ENCODE results near the gene ZBTB25. TPM values are rescaled to one million over a fixed set of nuclear protein-coding genes. Genes with fewer than 3 reads are reported as not detected.

The ZBTB25 gene
- total and polyA plus RNA-seq, 10 of the 15 experiments (the other 5 are each of a cell fraction or from before 2014, with no cell fraction given), result 4.1 to 33.9 (median 9.7) TPM

DNA sequence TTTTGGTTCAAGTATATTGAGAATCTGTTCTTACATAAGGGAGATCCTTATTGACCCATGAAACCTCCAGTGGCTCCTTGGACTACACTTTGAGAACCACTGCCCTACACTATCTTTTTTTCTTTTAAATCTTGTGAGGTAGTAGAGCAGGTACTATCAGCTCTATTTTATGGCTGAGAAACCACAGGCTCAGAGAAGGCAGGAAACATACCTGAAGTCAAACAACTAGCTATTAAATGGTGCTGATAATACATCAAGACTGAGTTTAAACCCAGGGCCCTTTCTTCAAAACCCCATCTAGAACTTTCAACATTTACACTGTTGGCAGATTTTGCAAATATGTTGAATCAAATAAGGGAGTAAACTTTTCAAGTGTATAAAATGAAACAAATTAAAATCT lies 6.9 kb downstream of the ZBTB25 start:
- no peaks in the 10 kb centered on the region for H3K9me3 ChIP-seq (replicated peaks; ENCODE audit: control insufficient read depth, insufficient read depth, low read length)
- in situ Hi-C loops (cut with MboI) (no loop called here), intact Hi-C loops (cut with micrococcal nuclease; ENCODE audit: unreplicated experiment) (no loop called here)
- H3K36me3 ChIP-seq (ENCODE audit: control insufficient read depth in 2 of 2, insufficient read depth in 2 of 2, low read length in 1 of 2), result peaks cover 0 to 7% of the 10 kb centered on the region in 2 experiments; a peak in 1 of 4 replicates
- peaks cover 57% of the 10 kb centered on the region for H3K79me2 ChIP-seq (ENCODE audit: control insufficient read depth, insufficient read depth, low read length)
- no peak overlapping the region for H3K9ac ChIP-seq (ENCODE audit: control insufficient read depth, insufficient read depth, low read length)
- H3K4me2 ChIP-seq (ENCODE audit: control insufficient read depth, insufficient read depth), result no peak overlapping the region
- TF ChIP-seq, protein P1, sequence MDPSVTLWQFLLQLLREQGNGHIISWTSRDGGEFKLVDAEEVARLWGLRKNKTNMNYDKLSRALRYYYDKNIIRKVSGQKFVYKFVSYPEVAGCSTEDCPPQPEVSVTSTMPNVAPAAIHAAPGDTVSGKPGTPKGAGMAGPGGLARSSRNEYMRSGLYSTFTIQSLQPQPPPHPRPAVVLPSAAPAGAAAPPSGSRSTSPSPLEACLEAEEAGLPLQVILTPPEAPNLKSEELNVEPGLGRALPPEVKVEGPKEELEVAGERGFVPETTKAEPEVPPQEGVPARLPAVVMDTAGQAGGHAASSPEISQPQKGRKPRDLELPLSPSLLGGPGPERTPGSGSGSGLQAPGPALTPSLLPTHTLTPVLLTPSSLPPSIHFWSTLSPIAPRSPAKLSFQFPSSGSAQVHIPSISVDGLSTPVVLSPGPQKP (IDR thresholded peaks at IDR 0.05; ENCODE audit: low read depth, low read length), result no peak
- TF ChIP-seq JUNB (IDR thresholded peaks at IDR 0.05), result no peak
- no peak for TF ChIP-seq BCL11A (IDR thresholded peaks at IDR 0.05; ENCODE audit: low read depth, low read length)
- TF ChIP-seq HDAC6 (IDR thresholded peaks at IDR 0.05; ENCODE audit: unreplicated experiment), result no peak
- no peak for TF ChIP-seq RFX5 (IDR thresholded peaks at IDR 0.05; ENCODE audit: low read depth, low read length)
- no peak for TF ChIP-seq RB1 (IDR thresholded peaks at IDR 0.05; ENCODE audit: borderline replicate concordance)
- TF ChIP-seq, protein P2, sequence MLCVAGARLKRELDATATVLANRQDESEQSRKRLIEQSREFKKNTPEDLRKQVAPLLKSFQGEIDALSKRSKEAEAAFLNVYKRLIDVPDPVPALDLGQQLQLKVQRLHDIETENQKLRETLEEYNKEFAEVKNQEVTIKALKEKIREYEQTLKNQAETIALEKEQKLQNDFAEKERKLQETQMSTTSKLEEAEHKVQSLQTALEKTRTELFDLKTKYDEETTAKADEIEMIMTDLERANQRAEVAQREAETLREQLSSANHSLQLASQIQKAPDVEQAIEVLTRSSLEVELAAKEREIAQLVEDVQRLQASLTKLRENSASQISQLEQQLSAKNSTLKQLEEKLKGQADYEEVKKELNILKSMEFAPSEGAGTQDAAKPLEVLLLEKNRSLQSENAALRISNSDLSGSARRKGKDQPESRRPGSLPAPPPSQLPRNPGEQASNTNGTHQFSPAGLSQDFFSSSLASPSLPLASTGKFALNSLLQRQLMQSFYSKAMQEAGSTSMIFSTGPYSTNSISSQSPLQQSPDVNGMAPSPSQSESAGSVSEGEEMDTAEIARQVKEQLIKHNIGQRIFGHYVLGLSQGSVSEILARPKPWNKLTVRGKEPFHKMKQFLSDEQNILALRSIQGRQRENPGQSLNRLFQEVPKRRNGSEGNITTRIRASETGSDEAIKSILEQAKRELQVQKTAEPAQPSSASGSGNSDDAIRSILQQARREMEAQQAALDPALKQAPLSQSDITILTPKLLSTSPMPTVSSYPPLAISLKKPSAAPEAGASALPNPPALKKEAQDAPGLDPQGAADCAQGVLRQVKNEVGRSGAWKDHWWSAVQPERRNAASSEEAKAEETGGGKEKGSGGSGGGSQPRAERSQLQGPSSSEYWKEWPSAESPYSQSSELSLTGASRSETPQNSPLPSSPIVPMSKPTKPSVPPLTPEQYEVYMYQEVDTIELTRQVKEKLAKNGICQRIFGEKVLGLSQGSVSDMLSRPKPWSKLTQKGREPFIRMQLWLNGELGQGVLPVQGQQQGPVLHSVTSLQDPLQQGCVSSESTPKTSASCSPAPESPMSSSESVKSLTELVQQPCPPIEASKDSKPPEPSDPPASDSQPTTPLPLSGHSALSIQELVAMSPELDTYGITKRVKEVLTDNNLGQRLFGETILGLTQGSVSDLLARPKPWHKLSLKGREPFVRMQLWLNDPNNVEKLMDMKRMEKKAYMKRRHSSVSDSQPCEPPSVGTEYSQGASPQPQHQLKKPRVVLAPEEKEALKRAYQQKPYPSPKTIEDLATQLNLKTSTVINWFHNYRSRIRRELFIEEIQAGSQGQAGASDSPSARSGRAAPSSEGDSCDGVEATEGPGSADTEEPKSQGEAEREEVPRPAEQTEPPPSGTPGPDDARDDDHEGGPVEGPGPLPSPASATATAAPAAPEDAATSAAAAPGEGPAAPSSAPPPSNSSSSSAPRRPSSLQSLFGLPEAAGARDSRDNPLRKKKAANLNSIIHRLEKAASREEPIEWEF (IDR thresholded peaks at IDR 0.05; ENCODE audit: insufficient replicate concordance, low read depth, low read length), result no peak
- H3K4me3 ChIP-seq, result no peak overlapping the region
- SMC1A ChIA-PET (ENCODE audit: uncharacterized antibody, unreplicated experiment), result interaction anchor here (0.8 to 6.4 kb wide), 18 partner anchors 8 to 153 kb away, joined by 3 to 51 read pairs (median 4); no protein-coding TSS in a partner anchor
- POLR2A ChIA-PET, result interaction anchor here (1.0 to 1.8 kb wide), 4 partner anchors 12 to 41 kb away, joined by 3 to 5 read pairs (median 4); partner anchors contain the start of gene AKAP5
- no peak overlapping the region for H2AFZ ChIP-seq (ENCODE audit: control insufficient read depth, low read depth, low read length)
- H3K27me3 ChIP-seq (replicated peaks in 1 of 2; ENCODE audit: control insufficient read depth in 2 of 2, insufficient read depth in 2 of 2, low read length in 1 of 2), result no peaks in the 10 kb centered on the region
- FAIRE-seq (no peak), DNase-seq (ENCODE audit: low read depth, low spot score) (no peak), ATAC-seq (peak; percentile 10; the same call in 2 of the 3 replicates)
- H4K20me1 ChIP-seq (ENCODE audit: control insufficient read depth, insufficient read depth), result no peaks in the 10 kb centered on the region
- RAD21 ChIA-PET (ENCODE audit: unreplicated experiment), result interaction anchor here (0.6 to 2.3 kb wide), 10 partner anchors 13 to 159 kb away, joined by 3 to 14 read pairs (median 4); no protein-coding TSS in a partner anchor
- CTCF ChIA-PET, result interaction anchor here (1.0 to 6.3 kb wide), 14 partner anchors 12 to 490 kb away, joined by 3 to 43 read pairs (median 6); partner anchors contain the start of gene FNTB
- H3K27ac ChIP-seq (ENCODE audit: control insufficient read depth, insufficient read depth), result no peak overlapping the region
- 0 out of 2 replicates have a peak, but pooled peaks cover 3% of the 10 kb centered on the region for H3K4me1 ChIP-seq (ENCODE audit: control insufficient read depth, insufficient read depth, low read length)
- no TSS peak for BruUV-seq (replicated peaks)

Data from GM12878 (cell line).